ENCODE data around the gene RASA4B.
"Not testable (repeated sequence)": the region's sequence is repeated elsewhere in the genome, so short reads cannot be mapped to it uniquely, and the experiment has no call there.

The RASA4B gene

DNA sequence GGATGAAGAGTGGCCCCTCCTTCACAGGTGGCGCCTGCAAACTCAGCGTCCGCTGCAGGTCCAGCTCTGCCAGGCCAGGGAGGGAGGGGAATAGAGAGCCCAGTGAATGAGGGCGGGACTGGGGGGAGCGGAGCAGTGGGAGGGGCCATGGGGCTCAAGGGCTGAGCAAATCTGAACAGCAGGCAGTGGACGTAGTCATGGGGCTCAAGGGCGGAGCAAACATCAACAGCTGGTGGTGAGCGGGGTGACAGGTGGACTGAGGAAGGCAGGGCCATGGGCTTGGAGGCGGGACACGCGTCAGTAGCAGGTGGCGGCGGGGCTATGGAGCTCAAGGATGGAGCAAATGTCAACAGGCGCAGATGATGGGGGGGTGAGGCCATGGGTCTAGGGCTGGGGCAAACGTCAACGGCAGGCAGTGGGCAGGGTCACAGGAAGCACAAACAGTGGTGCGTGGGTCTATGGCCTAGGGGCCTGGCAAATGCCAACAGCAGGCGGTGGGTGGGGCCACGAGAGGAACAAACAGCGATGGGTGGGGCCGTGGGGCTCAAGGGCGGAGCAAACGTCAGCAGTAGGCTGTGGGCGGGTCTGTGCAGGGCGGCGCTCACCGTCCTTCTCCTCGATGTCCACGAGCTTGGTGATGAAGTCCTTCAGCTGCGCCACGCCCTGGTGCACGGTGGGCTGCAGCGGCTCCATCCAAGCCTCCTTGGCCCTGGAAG lies 24.2 kb downstream of the RASA4B start:
- H3K4me2 ChIP-seq; H2AFZ ChIP-seq (ENCODE audit: low read depth); H3K27ac ChIP-seq; H3K79me2 ChIP-seq (ENCODE audit: insufficient read depth, low read depth); H3K9ac ChIP-seq; H3K36me3 ChIP-seq (ENCODE audit: insufficient read depth); H3K4me1 ChIP-seq (ENCODE audit: low read depth, poor library complexity, severe bottlenecking); H3K4me3 ChIP-seq (IDR thresholded peaks at IDR 0.05; ENCODE audit: insufficient read depth, low read depth, low read length); H3K27me3 ChIP-seq (ENCODE audit: insufficient read depth, low read depth); H4K20me1 ChIP-seq (ENCODE audit: insufficient read depth): not testable (repeated sequence)

DNA sequence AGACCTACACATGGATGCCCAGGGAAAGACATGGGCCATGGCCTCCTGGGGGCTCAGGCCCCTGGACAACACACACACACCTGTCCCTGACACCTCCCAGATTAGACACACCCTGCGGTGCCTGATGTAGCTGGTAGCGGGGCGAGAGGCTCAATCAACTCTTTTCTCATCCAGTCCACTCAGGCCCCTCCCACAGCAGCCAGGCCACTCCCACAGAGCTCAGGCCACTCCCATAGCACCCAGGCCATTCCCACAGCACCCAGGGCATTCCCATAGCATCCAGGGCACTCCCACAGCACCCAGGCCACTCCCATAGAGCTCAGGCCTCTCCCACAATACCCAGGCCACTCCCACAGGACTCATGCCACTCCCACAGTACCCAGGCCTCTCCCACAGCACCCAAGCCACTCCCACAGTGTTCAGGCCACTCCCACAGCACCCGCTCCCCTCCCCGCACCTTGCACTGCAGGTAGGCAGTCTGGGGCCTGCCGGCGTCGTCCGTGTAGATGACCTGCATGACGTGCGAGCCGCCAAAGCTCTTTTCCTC lies 27.0 kb downstream of the RASA4B start:
- H3K36me3 ChIP-seq (ENCODE audit: insufficient read depth); H3K4me1 ChIP-seq (ENCODE audit: low read depth, poor library complexity, severe bottlenecking); H3K27me3 ChIP-seq (ENCODE audit: insufficient read depth, low read depth): not testable (repeated sequence)

DNA sequence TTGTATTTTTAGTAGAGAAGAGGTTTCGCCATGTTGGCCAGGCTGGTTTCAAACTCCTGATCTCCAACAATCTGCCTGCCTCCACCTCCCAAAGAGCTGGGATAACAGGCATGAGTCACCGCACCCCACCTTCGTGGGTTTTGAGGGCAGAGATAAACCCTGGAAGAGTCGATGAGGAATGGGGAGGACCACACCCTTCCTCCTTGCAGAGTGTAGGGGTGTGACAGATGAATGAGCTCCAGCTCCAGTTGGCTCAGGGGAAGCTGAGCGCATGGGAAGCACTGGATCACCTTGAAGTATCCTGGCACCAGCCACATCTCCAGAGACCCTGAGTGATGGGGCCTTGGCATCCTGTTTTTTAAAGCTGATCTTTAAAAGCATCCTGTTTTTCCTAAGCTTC lies 33.3 kb downstream of the RASA4B start:
- not testable (repeated sequence) for H3K27me3 ChIP-seq (ENCODE audit: insufficient read depth, low read depth); H3K27ac ChIP-seq; H3K9ac ChIP-seq; H2AFZ ChIP-seq (ENCODE audit: low read depth); H3K4me3 ChIP-seq (IDR thresholded peaks at IDR 0.05; ENCODE audit: insufficient read depth, low read depth, low read length); H3K4me1 ChIP-seq (ENCODE audit: low read depth, poor library complexity, severe bottlenecking); H4K20me1 ChIP-seq (ENCODE audit: insufficient read depth); H3K36me3 ChIP-seq (ENCODE audit: insufficient read depth); H3K79me2 ChIP-seq (ENCODE audit: insufficient read depth, low read depth); H3K4me2 ChIP-seq

More for the DNA sequence above, 27.0 kb downstream of the RASA4B start:
- H3K9ac ChIP-seq; H3K27ac ChIP-seq; H3K79me2 ChIP-seq (ENCODE audit: insufficient read depth, low read depth); H2AFZ ChIP-seq (ENCODE audit: low read depth); H3K4me2 ChIP-seq; H4K20me1 ChIP-seq (ENCODE audit: insufficient read depth); H3K4me3 ChIP-seq (IDR thresholded peaks at IDR 0.05; ENCODE audit: insufficient read depth, low read depth, low read length): not testable (repeated sequence)

DNA sequence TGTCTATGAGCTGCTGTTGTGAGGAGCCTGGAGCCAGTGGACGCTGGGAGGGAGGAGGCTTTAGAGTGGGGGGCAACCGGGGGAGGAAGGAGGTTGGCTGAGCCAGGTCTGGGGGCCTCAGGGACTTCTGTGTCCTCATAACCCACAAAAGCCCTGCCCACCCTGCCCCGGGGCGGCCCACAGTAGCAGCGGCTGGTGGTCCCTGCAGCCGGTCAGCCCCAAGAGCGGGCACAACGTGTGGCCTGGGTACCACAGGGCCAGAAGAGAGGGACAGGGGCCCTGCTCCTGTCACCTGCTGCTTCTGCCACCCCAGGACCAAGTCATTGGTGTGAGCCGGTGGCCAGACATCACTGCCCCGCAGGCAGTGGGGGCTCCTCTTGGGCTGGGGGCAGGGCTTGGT lies 35.6 kb downstream of the RASA4B start:
- H4K20me1 ChIP-seq (ENCODE audit: insufficient read depth); H3K4me2 ChIP-seq; H3K9ac ChIP-seq; H3K79me2 ChIP-seq (ENCODE audit: insufficient read depth, low read depth); H3K27me3 ChIP-seq (ENCODE audit: insufficient read depth, low read depth); H3K4me1 ChIP-seq (ENCODE audit: low read depth, poor library complexity, severe bottlenecking); H3K36me3 ChIP-seq (ENCODE audit: insufficient read depth); H3K4me3 ChIP-seq (IDR thresholded peaks at IDR 0.05; ENCODE audit: insufficient read depth, low read depth, low read length); H2AFZ ChIP-seq (ENCODE audit: low read depth); H3K27ac ChIP-seq: not testable (repeated sequence)

DNA sequence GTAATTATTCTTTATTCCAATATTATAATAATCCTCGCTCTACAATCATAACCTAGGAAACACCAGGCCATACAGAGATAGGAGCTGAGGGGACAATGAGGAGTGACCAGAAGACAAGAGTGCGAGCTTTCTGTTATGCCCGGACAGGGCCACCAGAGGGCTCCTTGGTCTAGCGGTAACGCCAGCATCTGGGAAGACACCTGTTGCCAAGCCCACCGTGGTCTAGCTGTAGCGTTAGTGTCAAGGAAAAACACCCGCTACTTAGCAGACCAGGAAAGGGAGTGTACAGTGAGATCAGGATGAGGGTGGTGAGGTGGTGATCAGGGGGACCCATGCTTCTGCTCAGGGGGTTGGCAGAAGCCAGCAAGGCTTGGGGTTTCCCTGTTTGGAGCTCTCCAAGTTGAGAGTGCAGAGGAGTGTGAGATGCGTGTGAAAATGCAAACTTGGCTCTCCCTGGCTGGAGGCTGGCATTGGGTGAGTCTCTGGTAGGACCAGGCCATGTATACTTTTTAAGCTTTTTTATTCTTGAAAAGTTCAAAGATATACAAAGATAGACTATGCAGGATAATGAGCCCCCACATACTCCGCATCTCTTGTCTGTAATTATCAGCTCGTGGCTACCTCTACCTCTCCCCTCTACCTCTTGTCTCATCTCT lies 37.5 kb downstream of the RASA4B start:
- not testable (repeated sequence) for H3K27me3 ChIP-seq (ENCODE audit: insufficient read depth, low read depth); H3K9ac ChIP-seq; H3K36me3 ChIP-seq (ENCODE audit: insufficient read depth); H3K27ac ChIP-seq; H3K79me2 ChIP-seq (ENCODE audit: insufficient read depth, low read depth); H4K20me1 ChIP-seq (ENCODE audit: insufficient read depth); H3K4me3 ChIP-seq (IDR thresholded peaks at IDR 0.05; ENCODE audit: insufficient read depth, low read depth, low read length); H3K4me1 ChIP-seq (ENCODE audit: low read depth, poor library complexity, severe bottlenecking); H2AFZ ChIP-seq (ENCODE audit: low read depth); H3K4me2 ChIP-seq
- TF ChIP-seq, protein P1, sequence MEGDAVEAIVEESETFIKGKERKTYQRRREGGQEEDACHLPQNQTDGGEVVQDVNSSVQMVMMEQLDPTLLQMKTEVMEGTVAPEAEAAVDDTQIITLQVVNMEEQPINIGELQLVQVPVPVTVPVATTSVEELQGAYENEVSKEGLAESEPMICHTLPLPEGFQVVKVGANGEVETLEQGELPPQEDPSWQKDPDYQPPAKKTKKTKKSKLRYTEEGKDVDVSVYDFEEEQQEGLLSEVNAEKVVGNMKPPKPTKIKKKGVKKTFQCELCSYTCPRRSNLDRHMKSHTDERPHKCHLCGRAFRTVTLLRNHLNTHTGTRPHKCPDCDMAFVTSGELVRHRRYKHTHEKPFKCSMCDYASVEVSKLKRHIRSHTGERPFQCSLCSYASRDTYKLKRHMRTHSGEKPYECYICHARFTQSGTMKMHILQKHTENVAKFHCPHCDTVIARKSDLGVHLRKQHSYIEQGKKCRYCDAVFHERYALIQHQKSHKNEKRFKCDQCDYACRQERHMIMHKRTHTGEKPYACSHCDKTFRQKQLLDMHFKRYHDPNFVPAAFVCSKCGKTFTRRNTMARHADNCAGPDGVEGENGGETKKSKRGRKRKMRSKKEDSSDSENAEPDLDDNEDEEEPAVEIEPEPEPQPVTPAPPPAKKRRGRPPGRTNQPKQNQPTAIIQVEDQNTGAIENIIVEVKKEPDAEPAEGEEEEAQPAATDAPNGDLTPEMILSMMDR (conservative IDR thresholded peaks at IDR 0.05; ENCODE audit: low read depth, low read length) = peak; percentile 43

- not testable (repeated sequence) for H3K79me2 ChIP-seq (ENCODE audit: insufficient read depth, low read depth); H2AFZ ChIP-seq (ENCODE audit: low read depth); H3K4me3 ChIP-seq (IDR thresholded peaks at IDR 0.05; ENCODE audit: insufficient read depth, low read depth, low read length); H3K27me3 ChIP-seq (ENCODE audit: insufficient read depth, low read depth); H4K20me1 ChIP-seq (ENCODE audit: insufficient read depth); H3K9ac ChIP-seq; H3K36me3 ChIP-seq (ENCODE audit: insufficient read depth); H3K27ac ChIP-seq; H3K4me1 ChIP-seq (ENCODE audit: low read depth, poor library complexity, severe bottlenecking); H3K4me2 ChIP-seq
Observed at GRCh38 chr7:102479209-102479584, 38.4 kb downstream of the RASA4B start.

- not testable (repeated sequence) for H3K9ac ChIP-seq; H2AFZ ChIP-seq (ENCODE audit: low read depth); H3K4me2 ChIP-seq; H3K36me3 ChIP-seq (ENCODE audit: insufficient read depth); H3K4me3 ChIP-seq (IDR thresholded peaks at IDR 0.05; ENCODE audit: insufficient read depth, low read depth, low read length); H4K20me1 ChIP-seq (ENCODE audit: insufficient read depth); H3K27ac ChIP-seq; H3K79me2 ChIP-seq (ENCODE audit: insufficient read depth, low read depth); H3K4me1 ChIP-seq (ENCODE audit: low read depth, poor library complexity, severe bottlenecking); H3K27me3 ChIP-seq (ENCODE audit: insufficient read depth, low read depth)
Observed at GRCh38 chr7:102478314-102479208, 39.0 kb downstream of the RASA4B start, which contains the start of gene POLR2J. TSS of gene POLR2J (minus strand) at chr7:102478922. CDS start at chr7:102478860, 62 bp downstream.

GRCh38 chr7:102474736-102475435 lies 42.7 kb downstream of the RASA4B start:
- not testable (repeated sequence) for H4K20me1 ChIP-seq (ENCODE audit: insufficient read depth); H3K79me2 ChIP-seq (ENCODE audit: insufficient read depth, low read depth); H3K9ac ChIP-seq

More at GRCh38 chr7:102474736-102475435, 42.7 kb downstream of the RASA4B start:
- H3K4me1 ChIP-seq (ENCODE audit: low read depth, poor library complexity, severe bottlenecking); H3K36me3 ChIP-seq (ENCODE audit: insufficient read depth); H3K27me3 ChIP-seq (ENCODE audit: insufficient read depth, low read depth); H3K4me3 ChIP-seq (IDR thresholded peaks at IDR 0.05; ENCODE audit: insufficient read depth, low read depth, low read length); H2AFZ ChIP-seq (ENCODE audit: low read depth); H3K27ac ChIP-seq; H3K4me2 ChIP-seq: not testable (repeated sequence)

Data from KMS-11 (cell line).